Occipital lobe (tissue), 2 donors: ENCODE data around the gene CACNA2D1. TPM values are rescaled to one million over a fixed set of nuclear protein-coding genes. Genes with fewer than 3 reads are reported as not detected.

Experiments
- DNase-seq: peaks from one replicate; lab custom pipeline; 2025; lab: John Stamatoyannopoulos, UW
- total RNA-seq: library from RNA; depleted of rRNA; stranded (reverse); fragments of >200 nt; gene quantifications from one replicate; pipeline ENCODE4 v1.2.3, GENCODE V29; 2014

The CACNA2D1 gene
- total RNA-seq, 1 donor from 2014 or later, result 149 TPM

GRCh38 chr7:82286096-82286797 lies 157.3 kb downstream of the CACNA2D1 start:
- no peak for DNase-seq

GRCh38 chr7:82284936-82285519 lies 158.5 kb downstream of the CACNA2D1 start:
- no peak for DNase-seq

GRCh38 chr7:82275342-82275741 lies 168.2 kb downstream of the CACNA2D1 start:
- no peak for DNase-seq

- no peak for DNase-seq
These were observed 168.9 kb downstream of the CACNA2D1 start for GRCh38 chr7:82274681-82275080.

- DNase-seq, result no peak
These were observed 169.7 kb downstream of the CACNA2D1 start for GRCh38 chr7:82273886-82274285.

- no peak for DNase-seq
These were observed 172.7 kb downstream of the CACNA2D1 start for GRCh38 chr7:82270870-82271269.

GRCh38 chr7:82268632-82269031 lies 174.9 kb downstream of the CACNA2D1 start:
- DNase-seq, result no peak

- no peak for DNase-seq
These were observed 177.5 kb downstream of the CACNA2D1 start for GRCh38 chr7:82266081-82266480.

GRCh38 chr7:82264783-82265305 lies 178.7 kb downstream of the CACNA2D1 start:
- DNase-seq, result no peak

GRCh38 chr7:82263920-82264782 lies 179.4 kb downstream of the CACNA2D1 start:
- DNase-seq, result no peak

GRCh38 chr7:82258181-82258580 lies 185.4 kb downstream of the CACNA2D1 start:
- no peak for DNase-seq

GRCh38 chr7:82257118-82257695 lies 186.4 kb downstream of the CACNA2D1 start:
- DNase-seq, result no peak

- no peak for DNase-seq
These were observed 187.9 kb downstream of the CACNA2D1 start for GRCh38 chr7:82255706-82256105.

GRCh38 chr7:82250598-82250997 lies 193.0 kb downstream of the CACNA2D1 start:
- no peak for DNase-seq

GRCh38 chr7:82249979-82250378 lies 193.6 kb downstream of the CACNA2D1 start:
- no peak for DNase-seq

GRCh38 chr7:82247814-82248433 lies 195.7 kb downstream of the CACNA2D1 start:
- no peak for DNase-seq

- no peak for DNase-seq
These were observed 198.5 kb downstream of the CACNA2D1 start for GRCh38 chr7:82244947-82245517.

GRCh38 chr7:82241356-82241755 lies 202.2 kb downstream of the CACNA2D1 start:
- DNase-seq, result no peak

- DNase-seq, result no peak
These were observed 207.9 kb downstream of the CACNA2D1 start for GRCh38 chr7:82235713-82236112.

- no peak for DNase-seq
These were observed 209.0 kb downstream of the CACNA2D1 start for GRCh38 chr7:82234457-82235049.
